WERI-Rb-1 (cell line): Measurements from ENCODE around the gene OXER1.
"Not testable (repeated sequence)": the region's sequence is repeated elsewhere in the genome, so short reads cannot be mapped to it uniquely, and the experiment has no call there.

Source experiments
- DNase-seq: peaks from one replicate; pipeline ENCODE4 v3.0.0-alpha.2; 2020
- H3K27ac ChIP-seq: fragments of 250-450 bp; sonication (Bioruptor Pico); 2 replicates; pipeline ENCODE4 v1.5.1; 2020; ENCODE audit warnings: mild to moderate bottlenecking, moderate library complexity
- H3K27me3 ChIP-seq: fragments of 250-450 bp; sonication (Bioruptor Pico); 2 replicates; pipeline ENCODE4 v1.5.1; 2021; ENCODE audit warnings: mild to moderate bottlenecking, low read depth, moderate library complexity; ENCODE audit not compliant: insufficient read depth, severe bottlenecking
- H3K36me3 ChIP-seq: fragments of 250-450 bp; sonication (Bioruptor Pico); 2 replicates; pipeline ENCODE4 v1.5.1; 2020; ENCODE audit warnings: mild to moderate bottlenecking, moderate library complexity
- H3K4me3 ChIP-seq: 2 replicates; pipeline ENCODE4 v1.5.1; 2011; ENCODE audit warnings: low read depth, mild to moderate bottlenecking, control low read depth, low read length
- H3K9me3 ChIP-seq: fragments of 250-450 bp; sonication (Bioruptor Pico); 2 replicates; pipeline ENCODE4 v1.5.1; 2021; ENCODE audit warnings: mild to moderate bottlenecking, moderate library complexity; ENCODE audit not compliant: severe bottlenecking
- TF ChIP-seq, protein P1 (sequence below): IDR thresholded peaks from 2 replicates; pipeline ENCODE4 v1.5.1; 2011; ENCODE audit warnings: low read depth, mild to moderate bottlenecking, control low read depth, inconsistent platforms, low read length

OXER1 gene

DNA sequence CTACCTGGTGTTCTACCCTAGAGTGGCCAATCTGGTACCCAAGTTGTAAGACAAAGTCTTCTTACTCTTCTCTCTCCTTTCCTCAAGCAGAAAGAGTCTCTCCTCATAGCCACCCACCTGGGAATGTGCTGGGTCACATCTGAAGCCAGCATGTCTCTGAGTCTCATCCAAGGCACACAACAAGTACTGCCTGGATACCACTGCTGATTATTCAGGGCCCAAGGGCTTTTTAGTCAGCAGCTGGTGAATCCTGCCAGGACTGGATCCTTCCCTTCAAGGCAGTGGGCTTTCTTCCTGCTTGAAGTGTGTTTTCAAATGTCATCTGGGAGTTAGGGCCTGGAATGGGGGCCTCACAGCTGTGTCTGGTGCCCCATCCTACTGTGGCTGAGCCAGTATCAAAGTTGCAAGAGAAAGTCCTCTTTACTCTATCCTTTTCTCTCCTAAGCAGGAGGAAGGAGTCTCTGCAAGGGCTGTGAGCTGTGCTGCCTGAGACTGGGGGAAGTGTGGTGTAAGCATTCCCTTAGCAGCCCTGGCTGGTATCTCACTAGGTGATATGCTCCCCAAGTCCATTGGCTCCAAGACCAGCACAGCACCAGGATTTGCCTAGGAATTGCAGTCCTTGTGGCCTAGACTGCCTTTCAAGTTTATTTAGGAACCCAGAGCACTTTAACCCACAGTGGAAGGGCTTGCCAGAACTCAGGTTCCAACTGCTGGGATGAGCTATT, 27.2 kb downstream of the OXER1 start:
- peaks cover 7% of the 10 kb centered on the region for H3K9me3 ChIP-seq
- TF ChIP-seq, protein P1, sequence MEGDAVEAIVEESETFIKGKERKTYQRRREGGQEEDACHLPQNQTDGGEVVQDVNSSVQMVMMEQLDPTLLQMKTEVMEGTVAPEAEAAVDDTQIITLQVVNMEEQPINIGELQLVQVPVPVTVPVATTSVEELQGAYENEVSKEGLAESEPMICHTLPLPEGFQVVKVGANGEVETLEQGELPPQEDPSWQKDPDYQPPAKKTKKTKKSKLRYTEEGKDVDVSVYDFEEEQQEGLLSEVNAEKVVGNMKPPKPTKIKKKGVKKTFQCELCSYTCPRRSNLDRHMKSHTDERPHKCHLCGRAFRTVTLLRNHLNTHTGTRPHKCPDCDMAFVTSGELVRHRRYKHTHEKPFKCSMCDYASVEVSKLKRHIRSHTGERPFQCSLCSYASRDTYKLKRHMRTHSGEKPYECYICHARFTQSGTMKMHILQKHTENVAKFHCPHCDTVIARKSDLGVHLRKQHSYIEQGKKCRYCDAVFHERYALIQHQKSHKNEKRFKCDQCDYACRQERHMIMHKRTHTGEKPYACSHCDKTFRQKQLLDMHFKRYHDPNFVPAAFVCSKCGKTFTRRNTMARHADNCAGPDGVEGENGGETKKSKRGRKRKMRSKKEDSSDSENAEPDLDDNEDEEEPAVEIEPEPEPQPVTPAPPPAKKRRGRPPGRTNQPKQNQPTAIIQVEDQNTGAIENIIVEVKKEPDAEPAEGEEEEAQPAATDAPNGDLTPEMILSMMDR: no peak
- no peak for DNase-seq

DNA sequence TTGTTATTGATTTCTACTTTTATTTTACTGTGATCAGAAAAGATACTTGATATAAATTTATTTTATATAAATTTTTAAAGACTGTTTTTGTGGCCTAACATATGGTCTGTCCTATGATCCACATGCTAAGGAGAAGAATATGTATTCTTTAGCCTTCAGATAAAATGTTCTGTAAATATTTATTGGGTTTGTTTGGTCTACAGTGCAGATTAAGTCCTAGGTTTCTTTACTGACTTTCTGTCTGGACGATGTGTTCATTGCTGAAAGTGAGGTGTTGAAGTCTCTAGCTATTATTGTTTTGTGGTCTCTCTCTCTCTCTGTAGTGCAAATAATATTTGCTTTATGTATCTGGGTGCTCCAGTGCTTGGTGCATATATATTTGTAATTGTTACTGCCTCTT, 30.1 kb downstream of the OXER1 start:
- Histone ChIP-seq H3K27me3 (no peaks in the 10 kb centered on the region), H3K36me3 (no peaks in the 10 kb centered on the region)
- TF ChIP-seq, protein P1: no peak

More for the DNA sequence above, 27.2 kb downstream of the OXER1 start:
- no peak overlapping the region for H3K27ac ChIP-seq
- H3K4me3 ChIP-seq: no peak overlapping the region
- H3K27me3 ChIP-seq: no peaks in the 10 kb centered on the region
- no peaks in the 10 kb centered on the region for H3K36me3 ChIP-seq

DNA sequence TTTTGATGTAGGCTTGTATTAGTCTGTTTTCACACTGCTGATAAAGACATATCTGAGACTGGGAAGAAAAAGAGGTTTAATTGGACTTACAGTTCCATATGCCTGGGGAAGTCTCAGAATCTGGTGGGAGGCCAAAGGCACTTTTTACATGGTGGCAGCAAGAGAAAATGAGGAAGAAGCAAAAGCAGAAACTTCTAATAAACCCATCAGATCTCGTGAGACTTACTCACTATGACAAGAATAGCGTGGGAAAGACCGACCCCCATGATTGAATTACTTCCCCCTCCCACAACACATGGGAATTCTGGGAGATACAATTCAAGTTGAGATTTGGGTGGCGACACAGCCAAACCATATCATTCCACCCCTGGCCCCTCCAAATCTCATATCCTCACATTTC, 32.6 kb downstream of the OXER1 start:
- H3K27me3 ChIP-seq, H3K36me3 ChIP-seq, H3K9me3 ChIP-seq, DNase-seq, H3K4me3 ChIP-seq, H3K27ac ChIP-seq: not testable (repeated sequence)

More for the DNA sequence above, 30.1 kb downstream of the OXER1 start:
- DNase-seq: no peak
- no peak overlapping the region for H3K27ac ChIP-seq
- peaks cover 9% of the 10 kb centered on the region for H3K9me3 ChIP-seq
- no peak overlapping the region for H3K4me3 ChIP-seq

DNA sequence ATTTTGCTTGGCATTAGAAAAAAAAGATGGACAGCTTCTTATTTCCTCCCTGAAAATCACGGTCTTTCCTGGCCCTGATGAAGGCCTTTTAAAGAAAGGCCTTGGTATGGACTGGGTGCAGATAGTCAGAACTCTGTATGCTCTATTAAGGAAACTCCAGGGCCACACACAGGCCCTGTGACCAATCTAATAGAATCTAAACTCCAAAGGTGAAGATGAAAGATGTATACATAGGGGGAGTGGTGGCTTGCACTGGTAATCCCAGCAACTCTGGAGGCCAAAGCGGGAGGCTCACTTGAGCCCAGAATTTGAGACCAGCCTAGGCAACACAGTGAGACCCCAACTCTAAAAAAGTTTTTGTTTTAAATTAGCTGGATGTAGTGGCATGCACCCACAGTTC, 37.3 kb downstream of the OXER1 start:
- no peak for DNase-seq
- no peaks in the 10 kb centered on the region for H3K36me3 ChIP-seq
- no peak overlapping the region for H3K4me3 ChIP-seq
- peaks cover 2% of the 10 kb centered on the region for H3K9me3 ChIP-seq
- H3K27ac ChIP-seq: no peak overlapping the region
- TF ChIP-seq, protein P1: no peak
- H3K27me3 ChIP-seq: no peaks in the 10 kb centered on the region

DNA sequence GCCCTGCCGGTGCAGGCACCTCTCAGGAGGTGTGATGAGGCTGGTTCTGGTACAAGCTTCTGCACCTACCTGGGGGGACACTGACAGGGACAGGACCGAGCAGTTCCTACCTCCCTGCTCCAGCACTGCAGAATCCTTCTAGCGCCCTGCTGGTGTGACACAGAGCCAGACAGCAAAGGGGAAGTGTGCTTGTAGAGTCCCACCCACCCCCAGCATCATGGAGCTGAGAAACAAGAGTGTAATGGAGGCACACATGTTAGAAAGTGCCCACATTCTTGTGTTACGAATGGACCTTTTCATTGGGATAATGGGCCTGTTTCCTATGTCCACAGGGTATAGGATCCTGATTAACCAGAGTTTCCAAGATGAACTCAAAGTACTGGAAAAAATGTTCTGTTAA, 38.3 kb downstream of the OXER1 start:
- H3K27ac ChIP-seq: no peak overlapping the region
- no peaks in the 10 kb centered on the region for H3K36me3 ChIP-seq
- H3K27me3 ChIP-seq: no peaks in the 10 kb centered on the region
- DNase-seq: no peak
- H3K4me3 ChIP-seq: no peak overlapping the region
- H3K9me3 ChIP-seq: peaks cover 2% of the 10 kb centered on the region
- TF ChIP-seq, protein P1: no peak

DNA sequence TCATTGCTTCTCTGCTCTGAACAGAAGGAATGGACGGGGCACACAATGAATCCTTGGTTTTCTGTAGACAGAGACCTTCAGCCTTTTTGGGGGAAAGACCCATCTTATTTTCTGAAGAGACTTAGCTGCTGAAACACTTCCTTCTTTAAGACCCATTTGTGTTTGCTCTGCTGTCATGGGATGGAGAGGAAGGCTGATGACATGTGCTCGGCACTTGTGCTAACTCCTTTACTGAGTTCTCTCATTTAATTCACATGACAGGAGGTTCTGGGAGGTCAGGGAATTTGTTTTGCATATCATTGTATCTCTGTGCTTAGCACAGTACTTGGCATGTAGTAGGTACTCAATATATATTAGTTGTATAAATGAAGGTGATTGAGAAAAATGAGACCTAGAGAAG, 39.0 kb downstream of the OXER1 start:
- no peak for DNase-seq
- no peaks in the 10 kb centered on the region for H3K27me3 ChIP-seq
- no peaks in the 10 kb centered on the region for H3K36me3 ChIP-seq
- H3K27ac ChIP-seq: no peak overlapping the region
- no peak overlapping the region for H3K4me3 ChIP-seq
- H3K9me3 ChIP-seq: no peaks in the 10 kb centered on the region
- TF ChIP-seq, protein P1: no peak
